Measurements from ENCODE around the gene NSD1.

GRCh38 chr5:177112589-177113220, 20.9 kb upstream of the NSD1 start:
- no peak for TF ChIP-seq CTCF (IDR thresholded peaks at IDR 0.05)
- no peak for TF ChIP-seq POLR2A (IDR thresholded peaks at IDR 0.05)

Measured in thyroid gland (tissue), 4 donors.